T-cell (primary cell): Measurements from ENCODE around the gene TMEM215. TPM values are rescaled to one million over a fixed set of nuclear protein-coding genes. Genes with fewer than 3 reads are reported as not detected.
"Not testable (repeated sequence)": the region's sequence is repeated elsewhere in the genome, so short reads cannot be mapped to it uniquely, and the experiment has no call there.

Experiments used
- ATAC-seq, 4 experiments: fragments of 200-7000 bp in 3 of 4; fragments of 150-1000 bp in 1 of 4; cut with Tn5 transposase; replicated peaks in 1 of 4; 1 replicate in 3 of 4; 2 replicates in 1 of 4; pipeline ENCODE4 v1.10.0; 2021; ENCODE audit warnings: moderate library complexity in 3 of 4, mild to moderate bottlenecking in 2 of 4, moderate number of reproducible peaks in 1 of 4
- CTCF ChIA-PET, 2 donors: fragments of 300-600 bp; sonication (Branson Sonifier 250); formaldehyde crosslinking; loops; one replicate each; lab custom pipeline; 2022; ENCODE audit warnings: antibody characterized with exemption in 2 of 2; lab: Charles Lee
- POLR2A ChIA-PET, 2 donors: fragments of 300-600 bp; sonication (Branson Sonifier 250); formaldehyde crosslinking; loops; one replicate each; lab custom pipeline; 2022; ENCODE audit warnings: antibody characterized with exemption in 2 of 2; lab: Charles Lee
- DNase-seq, 35 experiments: peaks; one replicate each; pipeline versions ENCODE4 v3.0.0 to v3.0.0-alpha.2; 2013 to 2023
- H3K27ac ChIP-seq: one replicate; pipeline ENCODE4 v1.5.1; 2013; ENCODE audit warnings: low read length
- H3K27me3 ChIP-seq, 2 experiments: replicated peaks in 1 of 2; 1 replicate in 1 of 2; 2 replicates in 1 of 2; pipeline versions ENCODE4 v1.6.1 to v1.7.0; 2013; ENCODE audit warnings: low read length in 1 of 2, mixed read lengths in 1 of 2; ENCODE audit not compliant: control insufficient read depth in 2 of 2, insufficient read depth in 2 of 2; ENCODE audit errors: extremely low read depth in 1 of 2
- H3K36me3 ChIP-seq, 2 donors: 1 replicate in 1 of 2; 2 replicates in 1 of 2; pipeline versions ENCODE4 v1.6.1 to v1.7.0; 2013; ENCODE audit warnings: low read length in 1 of 2; ENCODE audit not compliant: control insufficient read depth in 2 of 2, insufficient read depth in 1 of 2; ENCODE audit errors: extremely low read depth in 1 of 2
- H3K4me1 ChIP-seq, 2 experiments: 1 replicate in 1 of 2; 2 replicates in 1 of 2; pipeline versions ENCODE4 v1.6.1 to v1.7.0; 2013; ENCODE audit warnings: low read length in 2 of 2, mixed read lengths in 1 of 2; ENCODE audit not compliant: insufficient read depth in 2 of 2, control insufficient read depth in 1 of 2; ENCODE audit errors: extremely low read depth in 1 of 2
- H3K4me3 ChIP-seq, 2 donors: 1 replicate in 1 of 2; 2 replicates in 1 of 2; pipeline versions ENCODE4 v1.5.1 to v1.7.0; 2013; ENCODE audit warnings: mild to moderate bottlenecking in 2 of 2, low read length in 1 of 2, moderate library complexity in 1 of 2; ENCODE audit not compliant: control insufficient read depth in 1 of 2; ENCODE audit errors: extremely low read depth in 1 of 2
- H3K9me3 ChIP-seq: 2 replicates; pipeline ENCODE4 v1.7.0; 2013
- H3K27ac Mint-ChIP-seq, 2 donors: one replicate each; pipeline ENCODE4 v1.8.0; 2020 to 2021; ENCODE audit warnings: mild to moderate bottlenecking in 2 of 2, mixed read lengths in 2 of 2
- H3K27me3 Mint-ChIP-seq, 2 donors: one replicate each; pipeline ENCODE4 v1.8.0; 2021 to 2022; ENCODE audit warnings: mixed read lengths in 2 of 2
- H3K36me3 Mint-ChIP-seq: one replicate; pipeline ENCODE4 v1.8.0; 2021; ENCODE audit warnings: mixed read lengths
- H3K4me1 Mint-ChIP-seq, 3 donors: one replicate each; pipeline ENCODE4 v1.8.0; 2020 to 2022; ENCODE audit warnings: mixed read lengths in 3 of 3, mild to moderate bottlenecking in 1 of 3
- H3K4me3 Mint-ChIP-seq, 3 donors: one replicate each; pipeline ENCODE4 v1.8.0; 2020 to 2022; ENCODE audit warnings: mild to moderate bottlenecking in 3 of 3, mixed read lengths in 3 of 3, moderate library complexity in 3 of 3
- H3K9me3 Mint-ChIP-seq, 3 donors: one replicate each; pipeline ENCODE4 v1.8.0; 2020 to 2022; ENCODE audit warnings: mixed read lengths in 3 of 3
- WGBS: methylation state at CpG from one replicate; pipeline ENCODE4 v1.1.5; 2013; ENCODE audit warnings: missing lambda C conversion rate; ENCODE audit not compliant: insufficient coverage; 5-methylcytosine and 5-hydroxymethylcytosine counted together
- total RNA-seq, 35 experiments: library from RNA in 6 of 35; stranded (reverse) in 6 of 35; fragments of 120-200 nt in 1 of 35; gene quantifications; one replicate each; pipeline versions ENCODE4 v1.2.1 to v1.2.4 and lab custom pipeline; 2013 to 2026

Gene TMEM215
- total RNA-seq, 5 donors from 2014 or later (not counting 1 experiment from before 2014, with no cell fraction given) = not detected

- H3K4me1 Mint-ChIP-seq = no peaks in the 10 kb centered on the region
- CTCF ChIA-PET = no interaction called here
- no peak overlapping the region for H3K4me3 Mint-ChIP-seq
- ATAC-seq (no peak), DNase-seq (no peak)
- no CpG with 5 or more reads among the region's 2 CpGs for WGBS
- no peak overlapping the region for H3K27ac Mint-ChIP-seq
- peaks cover 31 to 49% of the 10 kb centered on the region in 2 donors for H3K27me3 Mint-ChIP-seq
- peaks cover 3 to 20% of the 10 kb centered on the region in 2 experiments for H3K27me3 ChIP-seq
- H3K4me1 ChIP-seq = no peaks in the 10 kb centered on the region
- no peak overlapping the region for H3K27ac ChIP-seq
- no peaks in the 10 kb centered on the region for H3K9me3 ChIP-seq
- H3K36me3 Mint-ChIP-seq = no peaks in the 10 kb centered on the region
- no peak overlapping the region for H3K4me3 ChIP-seq
- H3K36me3 ChIP-seq = no peaks in the 10 kb centered on the region
- no peaks in the 10 kb centered on the region for H3K9me3 Mint-ChIP-seq
- POLR2A ChIA-PET = no interaction called here
Observed at GRCh38 chr9:32787816-32788215, 4.5 kb downstream of the TMEM215 start.

- Mint-ChIP-seq H3K9me3 (peaks cover 14 to 17% (median 15%) of the 10 kb centered on the region in 3 donors), H3K27me3 (peaks cover 17 to 27% of the 10 kb centered on the region in 2 donors)
- CTCF ChIA-PET, H3K27ac ChIP-seq, H3K27ac Mint-ChIP-seq, ATAC-seq, H3K4me3 ChIP-seq, H3K27me3 ChIP-seq, POLR2A ChIA-PET, H3K4me1 ChIP-seq, H3K36me3 Mint-ChIP-seq, H3K9me3 ChIP-seq, H3K4me1 Mint-ChIP-seq, H3K36me3 ChIP-seq, DNase-seq, H3K4me3 Mint-ChIP-seq: not testable (repeated sequence)
- 47% methylated on average over 3 of the region's 3 CpGs for WGBS
Observed at GRCh38 chr9:32796015-32796414, 12.7 kb downstream of the TMEM215 start.

- Mint-ChIP-seq H3K4me1 (no peaks in the 10 kb centered on the region), H3K27me3 (peaks cover 14 to 32% of the 10 kb centered on the region in 2 donors), H3K27ac (no peak overlapping the region), H3K9me3 (peaks cover 11 to 13% (median 12%) of the 10 kb centered on the region in 3 donors), H3K4me3 (no peak overlapping the region), H3K36me3 (no peaks in the 10 kb centered on the region)
- no peak overlapping the region for H3K4me3 ChIP-seq
- ATAC-seq (no peak), DNase-seq (no peak)
- POLR2A ChIA-PET = no interaction called here
- CTCF ChIA-PET = no interaction called here
- H3K9me3 ChIP-seq = no peaks in the 10 kb centered on the region
- no CpG with 5 or more reads among the region's 1 CpG for WGBS
- no peaks in the 10 kb centered on the region for H3K4me1 ChIP-seq
- H3K36me3 ChIP-seq = no peaks in the 10 kb centered on the region
- H3K27me3 ChIP-seq = peaks cover 0 to 4% of the 10 kb centered on the region in 2 experiments
- no peak overlapping the region for H3K27ac ChIP-seq
Observed at GRCh38 chr9:32801530-32801929, 18.2 kb downstream of the TMEM215 start.

- no peaks in the 10 kb centered on the region for H3K9me3 ChIP-seq
- CTCF ChIA-PET = no interaction called here
Observed at GRCh38 chr9:32807217-32807616, 23.9 kb downstream of the TMEM215 start.

DNA sequence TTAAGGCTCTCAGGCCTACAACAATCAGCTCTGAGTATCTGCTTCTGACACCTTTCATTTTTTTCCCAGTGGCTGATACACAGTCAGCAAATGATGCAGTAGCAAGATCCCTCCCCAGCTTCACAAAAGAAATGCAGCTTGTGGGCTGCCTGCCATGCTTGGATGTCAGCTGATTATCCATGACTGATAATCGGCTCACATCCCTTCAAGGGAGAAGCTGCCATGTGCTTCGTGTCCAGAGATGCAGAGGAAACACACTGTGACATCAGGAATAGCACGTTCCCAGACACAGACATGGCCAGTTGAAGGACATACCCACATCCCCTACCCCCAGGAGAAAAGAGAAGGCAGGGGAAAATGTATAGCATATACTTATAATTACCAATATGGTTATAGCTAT is 27.9 kb downstream of the TMEM215 start:
- H3K27ac Mint-ChIP-seq = no peak overlapping the region
- Histone ChIP-seq H3K9me3 (no peaks in the 10 kb centered on the region), H3K36me3 (no peaks in the 10 kb centered on the region), H3K27ac (no peak overlapping the region), H3K4me3 (no peak overlapping the region), H3K27me3 (peaks cover 0 to 8% of the 10 kb centered on the region in 2 experiments), H3K4me1 (no peaks in the 10 kb centered on the region)
- H3K36me3 Mint-ChIP-seq = no peaks in the 10 kb centered on the region
- peaks cover 3 to 8% of the 10 kb centered on the region in 2 donors for H3K27me3 Mint-ChIP-seq
- ATAC-seq (no peak), DNase-seq (no peak)
- no peaks in the 10 kb centered on the region for H3K4me1 Mint-ChIP-seq
- POLR2A ChIA-PET = no interaction called here
- no peak overlapping the region for H3K4me3 Mint-ChIP-seq
- peaks cover 11 to 20% (median 11%) of the 10 kb centered on the region in 3 donors for H3K9me3 Mint-ChIP-seq
- CTCF ChIA-PET = no interaction called here
- 75% methylated on average over 1 of the region's 3 CpGs for WGBS

More at GRCh38 chr9:32807217-32807616, 23.9 kb downstream of the TMEM215 start:
- H3K36me3 ChIP-seq = no peaks in the 10 kb centered on the region
- no peak overlapping the region for H3K27ac Mint-ChIP-seq
- peaks cover 5 to 15% of the 10 kb centered on the region in 2 donors for H3K27me3 Mint-ChIP-seq
- ATAC-seq (no peak), DNase-seq (no peak)
- no peak overlapping the region for H3K4me3 ChIP-seq
- H3K4me1 ChIP-seq = no peaks in the 10 kb centered on the region
- no peak overlapping the region for H3K27ac ChIP-seq
- POLR2A ChIA-PET = no interaction called here
- H3K4me1 Mint-ChIP-seq = no peaks in the 10 kb centered on the region
- H3K9me3 Mint-ChIP-seq = peaks cover 14 to 25% (median 18%) of the 10 kb centered on the region in 3 donors
- H3K27me3 ChIP-seq = peaks cover 0 to 3% of the 10 kb centered on the region in 2 experiments
- no peak overlapping the region for H3K4me3 Mint-ChIP-seq
- H3K36me3 Mint-ChIP-seq = no peaks in the 10 kb centered on the region
- no CpG with 5 or more reads among the region's 1 CpG for WGBS

GRCh38 chr9:32820322-32820721 is 37.0 kb downstream of the TMEM215 start:
- no peaks in the 10 kb centered on the region for H3K4me1 ChIP-seq
- Mint-ChIP-seq H3K4me3 (no peak overlapping the region), H3K9me3 (no peaks in the 10 kb centered on the region), H3K36me3 (no peaks in the 10 kb centered on the region), H3K27ac (no peak overlapping the region), H3K4me1 (no peaks in the 10 kb centered on the region), H3K27me3 (peaks cover 14 to 20% of the 10 kb centered on the region in 2 donors)
- no peak for ATAC-seq
- ChIA-PET CTCF (no interaction called here), POLR2A (no interaction called here)
- no peaks in the 10 kb centered on the region for H3K9me3 ChIP-seq
- no peak overlapping the region for H3K27ac ChIP-seq
- no peaks in the 10 kb centered on the region for H3K36me3 ChIP-seq
- DNase-seq = no peak
- H3K4me3 ChIP-seq = no peak overlapping the region
- H3K27me3 ChIP-seq = peaks cover 0 to 2% of the 10 kb centered on the region in 2 experiments
- no CpG with 5 or more reads among the region's 4 CpGs for WGBS

DNA sequence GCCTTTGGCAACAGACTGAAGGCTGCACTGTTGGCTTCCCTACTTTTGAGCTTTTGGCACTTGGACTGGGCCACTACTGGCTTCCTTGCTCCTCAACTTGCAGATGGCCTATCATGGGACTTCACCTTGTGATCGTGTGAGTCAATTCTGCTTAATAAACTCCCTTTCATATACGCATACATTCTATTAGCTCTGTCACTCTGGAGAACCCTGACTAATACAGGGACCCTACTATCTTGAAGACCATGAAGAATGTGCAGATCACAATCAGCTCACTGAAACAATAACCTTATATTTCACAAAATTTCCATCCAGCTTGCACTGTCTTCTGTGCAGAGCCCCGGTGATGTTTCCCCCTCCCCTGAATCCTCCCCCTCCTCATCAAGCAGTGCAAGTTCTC is 39.8 kb downstream of the TMEM215 start:
- Mint-ChIP-seq H3K9me3 (no peaks in the 10 kb centered on the region), H3K27ac (no peak overlapping the region), H3K27me3 (peaks cover 20 to 35% of the 10 kb centered on the region in 2 donors), H3K4me3 (no peak overlapping the region), H3K4me1 (no peaks in the 10 kb centered on the region), H3K36me3 (no peaks in the 10 kb centered on the region)
- Histone ChIP-seq H3K27me3 (peaks cover 0 to 2% of the 10 kb centered on the region in 2 experiments), H3K9me3 (no peaks in the 10 kb centered on the region), H3K4me3 (no peak overlapping the region), H3K27ac (no peak overlapping the region), H3K36me3 (no peaks in the 10 kb centered on the region), H3K4me1 (no peaks in the 10 kb centered on the region)
- 84% methylated on average over 2 of the region's 3 CpGs for WGBS
- no peak for ATAC-seq
- ChIA-PET POLR2A (no interaction called here), CTCF (no interaction called here)
- no peak for DNase-seq
